ENCODE results near the gene EIF4A2. TPM values are rescaled to one million over a fixed set of nuclear protein-coding genes. Genes with fewer than 3 reads are reported as not detected.
A peak's percentile ranks its signal among the peaks of the same experiment; 100 is the strongest.

EIF4A2 gene
- 100 to 1,000 TPM; 390 to 393 TPM for total RNA-seq

- H3K4me1 Mint-ChIP-seq (ENCODE audit: low read depth), result peaks cover 37% of the 10 kb centered on the region
These were observed at the start of gene EIF4A2 for GRCh38 chr3:186783058-186783730. Gene EIF4A2, plus strand, starts transcription at chr3:186783577. Its CDS starts 34 bp downstream, at chr3:186783611.

GRCh38 chr3:186742618-186743380, 40.6 kb upstream of the EIF4A2 start:
- H3K36me3 Mint-ChIP-seq, result no peaks in the 10 kb centered on the region
- intact Hi-C loops (cut with micrococcal nuclease), result no loop called here
- no peak overlapping the region for H3K27ac Mint-ChIP-seq
- no peaks in the 10 kb centered on the region for H3K4me1 Mint-ChIP-seq (ENCODE audit: low read depth)
- H3K9me3 Mint-ChIP-seq, result no peaks in the 10 kb centered on the region
- ChIA-PET CTCF (no interaction called here), POLR2A (no interaction called here)
- DNase-seq, result no peak
- no peak overlapping the region for H3K4me3 Mint-ChIP-seq
- peaks cover 4% of the 10 kb centered on the region for H3K27me3 Mint-ChIP-seq

More at GRCh38 chr3:186783058-186783730, at the start of gene EIF4A2:
- peak within 1 kb of the TSS; percentile 99 for H3K27ac Mint-ChIP-seq
- CTCF ChIA-PET, result interaction anchor here (0.7 to 1.0 kb wide), 2 partner anchors 167 to 169 kb away, joined by 3 to 7 read pairs; no protein-coding TSS in a partner anchor
- no peaks in the 10 kb centered on the region for H3K9me3 Mint-ChIP-seq
- intact Hi-C loops (cut with micrococcal nuclease), result loop anchor here (1.0 to 5.0 kb wide), 6 partner anchors 11 to 846 kb away; partner anchors contain the start of genes DNAJB11 and RFC4
- peak within 1 kb of the TSS; percentile 97 for H3K4me3 Mint-ChIP-seq
- POLR2A ChIA-PET, result interaction anchor here (0.6 to 4.6 kb wide), 25 partner anchors 9 to 854 kb away, joined by 3 to 87 read pairs (median 8); partner anchors contain the start of genes DNAJB11, RFC4, TBCCD1 and TRA2B
- H3K27me3 Mint-ChIP-seq, result no peaks in the 10 kb centered on the region
- peak; percentile 92 for DNase-seq
- peaks cover 53% of the 10 kb centered on the region for H3K36me3 Mint-ChIP-seq

GRCh38 chr3:186743666-186744065, 39.7 kb upstream of the EIF4A2 start:
- Mint-ChIP-seq H3K9me3 (no peaks in the 10 kb centered on the region), H3K27me3 (peaks cover 4% of the 10 kb centered on the region), H3K4me3 (no peak overlapping the region), H3K4me1 (ENCODE audit: low read depth) (no peaks in the 10 kb centered on the region), H3K36me3 (no peaks in the 10 kb centered on the region), H3K27ac (no peak overlapping the region)
- DNase-seq, result no peak
- intact Hi-C loops (cut with micrococcal nuclease), result no loop called here
- ChIA-PET POLR2A (no interaction called here), CTCF (no interaction called here)

- peaks cover 4% of the 10 kb centered on the region for H3K27me3 Mint-ChIP-seq
- H3K4me1 Mint-ChIP-seq (ENCODE audit: low read depth), result no peaks in the 10 kb centered on the region
- CTCF ChIA-PET, result interaction anchor here (1.0 kb wide), 1 partner anchor 129 kb away, joined by 4 read pairs; no protein-coding TSS in a partner anchor
- no peaks in the 10 kb centered on the region for H3K9me3 Mint-ChIP-seq
- no peak overlapping the region for H3K4me3 Mint-ChIP-seq
- no peak for DNase-seq
- no peak overlapping the region for H3K27ac Mint-ChIP-seq
- intact Hi-C loops (cut with micrococcal nuclease), result no loop called here
- no peaks in the 10 kb centered on the region for H3K36me3 Mint-ChIP-seq
- POLR2A ChIA-PET, result no interaction called here
These were observed 37.4 kb upstream of the EIF4A2 start for GRCh38 chr3:186746008-186746407.

GRCh38 chr3:186750316-186750715, 33.1 kb upstream of the EIF4A2 start:
- no peaks in the 10 kb centered on the region for H3K9me3 Mint-ChIP-seq
- H3K36me3 Mint-ChIP-seq, result no peaks in the 10 kb centered on the region
- CTCF ChIA-PET, result no interaction called here
- intact Hi-C loops (cut with micrococcal nuclease), result loop anchor here (5.0 to 10.0 kb wide), 2 partner anchors 336 to 643 kb away; partner anchors contain the start of gene ETV5
- peaks cover 13% of the 10 kb centered on the region for H3K4me1 Mint-ChIP-seq (ENCODE audit: low read depth)
- no peak overlapping the region for H3K27ac Mint-ChIP-seq
- no peak for DNase-seq
- POLR2A ChIA-PET, result no interaction called here
- peaks cover 2% of the 10 kb centered on the region for H3K27me3 Mint-ChIP-seq
- H3K4me3 Mint-ChIP-seq, result no peak overlapping the region

- intact Hi-C loops (cut with micrococcal nuclease), result loop anchor here (5.0 to 10.0 kb wide), 2 partner anchors 337 to 644 kb away; partner anchors contain the start of gene ETV5
- Mint-ChIP-seq H3K9me3 (no peaks in the 10 kb centered on the region), H3K4me1 (ENCODE audit: low read depth) (peaks cover 13% of the 10 kb centered on the region), H3K4me3 (no peak overlapping the region), H3K27ac (no peak overlapping the region), H3K27me3 (peaks cover 2% of the 10 kb centered on the region), H3K36me3 (no peaks in the 10 kb centered on the region)
- DNase-seq, result no peak
- CTCF ChIA-PET, result interaction anchor here (0.9 kb wide), 1 partner anchor 134 kb away, joined by 4 read pairs; no protein-coding TSS in a partner anchor
- POLR2A ChIA-PET, result no interaction called here
These were observed 31.9 kb upstream of the EIF4A2 start for GRCh38 chr3:186751480-186751879.

GRCh38 chr3:186754006-186754405, 29.4 kb upstream of the EIF4A2 start:
- intact Hi-C loops (cut with micrococcal nuclease), result loop anchor here (5.0 to 10.0 kb wide), 2 partner anchors 339 to 647 kb away; partner anchors contain the start of gene ETV5
- DNase-seq, result no peak
- Mint-ChIP-seq H3K27ac (peak overlapping the region; percentile 88), H3K27me3 (peaks cover 6% of the 10 kb centered on the region), H3K9me3 (no peaks in the 10 kb centered on the region), H3K4me1 (ENCODE audit: low read depth) (peaks cover 13% of the 10 kb centered on the region), H3K36me3 (no peaks in the 10 kb centered on the region), H3K4me3 (no peak overlapping the region)
- ChIA-PET CTCF (no interaction called here), POLR2A (no interaction called here)

- Mint-ChIP-seq H3K4me3 (no peak overlapping the region), H3K27me3 (peaks cover 6% of the 10 kb centered on the region), H3K27ac (no peak overlapping the region), H3K9me3 (no peaks in the 10 kb centered on the region), H3K4me1 (ENCODE audit: low read depth) (peaks cover 13% of the 10 kb centered on the region), H3K36me3 (no peaks in the 10 kb centered on the region)
- POLR2A ChIA-PET, result interaction anchor here (1.2 kb wide), 1 partner anchor 29 kb away, joined by 3 read pairs; no protein-coding TSS in a partner anchor
- intact Hi-C loops (cut with micrococcal nuclease), result loop anchor here (5.0 to 10.0 kb wide), 2 partner anchors 340 to 648 kb away; partner anchors contain the start of gene ETV5
- CTCF ChIA-PET, result no interaction called here
- no peak for DNase-seq
These were observed 28.5 kb upstream of the EIF4A2 start for GRCh38 chr3:186754871-186755270.

GRCh38 chr3:186757214-186757613, 26.2 kb upstream of the EIF4A2 start:
- ChIA-PET CTCF (no interaction called here), POLR2A (no interaction called here)
- H3K27me3 Mint-ChIP-seq, result peaks cover 6% of the 10 kb centered on the region
- DNase-seq, result no peak
- intact Hi-C loops (cut with micrococcal nuclease), result loop anchor here (10.0 kb wide), 1 partner anchor 342 kb away; no protein-coding TSS in a partner anchor
- no peaks in the 10 kb centered on the region for H3K36me3 Mint-ChIP-seq
- no peak overlapping the region for H3K4me3 Mint-ChIP-seq
- H3K4me1 Mint-ChIP-seq (ENCODE audit: low read depth), result peaks cover 17% of the 10 kb centered on the region
- H3K27ac Mint-ChIP-seq, result no peak overlapping the region
- H3K9me3 Mint-ChIP-seq, result no peaks in the 10 kb centered on the region

- peaks cover 6% of the 10 kb centered on the region for H3K27me3 Mint-ChIP-seq
- POLR2A ChIA-PET, result no interaction called here
- no peaks in the 10 kb centered on the region for H3K36me3 Mint-ChIP-seq
- intact Hi-C loops (cut with micrococcal nuclease), result loop anchor here (10.0 kb wide), 1 partner anchor 343 kb away; no protein-coding TSS in a partner anchor
- no peaks in the 10 kb centered on the region for H3K9me3 Mint-ChIP-seq
- H3K4me3 Mint-ChIP-seq, result no peak overlapping the region
- no peak for DNase-seq
- H3K27ac Mint-ChIP-seq, result no peak overlapping the region
- CTCF ChIA-PET, result no interaction called here
- peaks cover 17% of the 10 kb centered on the region for H3K4me1 Mint-ChIP-seq (ENCODE audit: low read depth)
These were observed 25.6 kb upstream of the EIF4A2 start for GRCh38 chr3:186757686-186758220.

- Mint-ChIP-seq H3K4me1 (ENCODE audit: low read depth) (peaks cover 4% of the 10 kb centered on the region), H3K27ac (no peak overlapping the region), H3K36me3 (no peaks in the 10 kb centered on the region), H3K27me3 (peaks cover 4% of the 10 kb centered on the region), H3K9me3 (no peaks in the 10 kb centered on the region), H3K4me3 (no peak overlapping the region)
- intact Hi-C loops (cut with micrococcal nuclease), result loop anchor here (10.0 kb wide), 1 partner anchor 345 kb away; no protein-coding TSS in a partner anchor
- no peak for DNase-seq
- ChIA-PET POLR2A (no interaction called here), CTCF (no interaction called here)
These were observed 24.0 kb upstream of the EIF4A2 start for GRCh38 chr3:186759231-186759930.

All from activated CD4-positive, alpha-beta memory T cell treated with anti-CD3 and anti-CD28 coated beads for 36 hours (primary cell).